CD4-positive, CD25-positive, alpha-beta regulatory T cell (primary cell): ENCODE results near the gene VMO1. TPM values are rescaled to one million over a fixed set of nuclear protein-coding genes. Genes with fewer than 3 reads are reported as not detected.
A peak's percentile ranks its signal among the peaks of the same experiment; 100 is the strongest.

Experiments
- ATAC-seq, 2 donors: fragments of 150-1000 bp; cut with Tn5 transposase; one replicate each; pipeline ENCODE4 v1.10.0; 2021; ENCODE audit warnings: low read depth in 2 of 2, moderate number of reproducible peaks in 2 of 2, moderate library complexity in 1 of 2
- DNase-seq, 3 donors: peaks; one replicate each; pipeline versions ENCODE4 v3.0.0 to v3.0.0-alpha.2; 2012 to 2022; ENCODE audit warnings: mixed read lengths in 1 of 3
- H3K27ac ChIP-seq: one replicate; pipeline ENCODE4 v1.7.0; 2013; ENCODE audit warnings: mild to moderate bottlenecking, low read length; ENCODE audit not compliant: insufficient read depth, poor library complexity, severe bottlenecking
- H3K27me3 ChIP-seq: one replicate; pipeline ENCODE4 v1.7.0; 2013; ENCODE audit warnings: low read length; ENCODE audit not compliant: control insufficient read depth, insufficient read depth
- H3K36me3 ChIP-seq: one replicate; pipeline ENCODE4 v1.7.0; 2013; ENCODE audit warnings: mild to moderate bottlenecking, low read length, moderate library complexity; ENCODE audit not compliant: control insufficient read depth, insufficient read depth
- H3K4me1 ChIP-seq: 2 replicates; pipeline ENCODE4 v1.7.0; 2013; ENCODE audit warnings: mild to moderate bottlenecking, low read length; ENCODE audit not compliant: insufficient read depth, control insufficient read depth, poor library complexity, severe bottlenecking
- H3K4me3 ChIP-seq: one replicate; pipeline ENCODE4 v1.7.0; 2013; ENCODE audit warnings: low read depth, mild to moderate bottlenecking, low read length, moderate library complexity
- H3K9me3 ChIP-seq, 2 experiments: 1 replicate in 1 of 2; 2 replicates in 1 of 2; pipeline ENCODE4 v1.7.0; 2013; ENCODE audit warnings: low read length in 2 of 2, mild to moderate bottlenecking in 1 of 2, moderate library complexity in 1 of 2; ENCODE audit not compliant: control insufficient read depth in 2 of 2
- H3K27ac Mint-ChIP-seq, 3 donors: one replicate each; pipeline ENCODE4 v1.8.0; 2020 to 2022; ENCODE audit warnings: mild to moderate bottlenecking in 3 of 3, mixed read lengths in 3 of 3, moderate library complexity in 2 of 3
- H3K27me3 Mint-ChIP-seq: one replicate; pipeline ENCODE4 v1.8.0; 2022; ENCODE audit warnings: mild to moderate bottlenecking, mixed read lengths
- H3K36me3 Mint-ChIP-seq: one replicate; pipeline ENCODE4 v1.8.0; 2020; ENCODE audit warnings: mixed read lengths
- H3K4me1 Mint-ChIP-seq, 4 donors: one replicate each; pipeline ENCODE4 v1.8.0; 2020 to 2022; ENCODE audit warnings: mixed read lengths in 4 of 4, mild to moderate bottlenecking in 1 of 4
- H3K4me3 Mint-ChIP-seq, 4 donors: one replicate each; pipeline ENCODE4 v1.8.0; 2020 to 2022; ENCODE audit warnings: mild to moderate bottlenecking in 4 of 4, mixed read lengths in 4 of 4, moderate library complexity in 3 of 4
- H3K9me3 Mint-ChIP-seq, 7 donors: one replicate each; pipeline ENCODE4 v1.8.0; 2020 to 2022; ENCODE audit warnings: mixed read lengths in 7 of 7, mild to moderate bottlenecking in 3 of 7, moderate library complexity in 2 of 7
- polyA plus RNA-seq, 4 donors: library from polyadenylated mRNA; unstranded; fragments of 300-500 nt; fragmentation: Illumina TruSeq; gene quantifications; one replicate each; pipeline ENCODE4 v1.2.3, GENCODE V29; 2021
- total RNA-seq: library from RNA; stranded (reverse); gene quantifications from one replicate; pipeline ENCODE4 v1.2.3, GENCODE V29; 2022

Gene VMO1
- total and polyA plus RNA-seq, 5 donors from 2014 or later: 0.71 TPM; not detected in 4

GRCh38 chr17:4790705-4791088, 4.5 kb upstream of the VMO1 start:
- Mint-ChIP-seq H3K4me1 (peaks cover 5 to 35% (median 12%) of the 10 kb centered on the region in 4 donors), H3K9me3 (no peaks in the 10 kb centered on the region), H3K36me3 (no peaks in the 10 kb centered on the region), H3K27me3 (peaks cover 39% of the 10 kb centered on the region), H3K4me3 (peak overlapping the region; percentile 80 to 93 (median 89)), H3K27ac (peak overlapping the region; percentile 32 to 87 (median 44))
- Histone ChIP-seq H3K4me3 (peak overlapping the region; percentile 74), H3K27ac (peak overlapping the region; percentile 74), H3K36me3 (no peaks in the 10 kb centered on the region), H3K4me1 (peaks cover 27% of the 10 kb centered on the region), H3K27me3 (peaks cover 11% of the 10 kb centered on the region), H3K9me3 (no peaks in the 10 kb centered on the region)
- DNase-seq (no peak), ATAC-seq (no peak)

- DNase-seq: peak; percentile 69 to 84 (median 78)
- H3K27me3 Mint-ChIP-seq: peaks cover 44% of the 10 kb centered on the region
- H3K9me3 ChIP-seq: no peaks in the 10 kb centered on the region
- peaks cover 5 to 38% (median 11%) of the 10 kb centered on the region in 4 donors for H3K4me1 Mint-ChIP-seq
- peak overlapping the region; percentile 80 to 93 (median 89) for H3K4me3 Mint-ChIP-seq
- no peaks in the 10 kb centered on the region for H3K36me3 Mint-ChIP-seq
- peak; percentile 90 to 91 for ATAC-seq
- H3K4me3 ChIP-seq: peak overlapping the region; percentile 74
- no peaks in the 10 kb centered on the region for H3K9me3 Mint-ChIP-seq
- peaks cover 33% of the 10 kb centered on the region for H3K4me1 ChIP-seq
- H3K27ac Mint-ChIP-seq: peak overlapping the region; percentile 44 to 87 (median 61)
- peaks cover 11% of the 10 kb centered on the region for H3K27me3 ChIP-seq
- H3K27ac ChIP-seq: peak overlapping the region; percentile 74
- H3K36me3 ChIP-seq: no peaks in the 10 kb centered on the region
Measured at GRCh38 chr17:4789951-4790704, 4.0 kb upstream of the VMO1 start.

GRCh38 chr17:4789701-4789950, 3.5 kb upstream of the VMO1 start:
- Mint-ChIP-seq H3K9me3 (no peaks in the 10 kb centered on the region), H3K27ac (peak overlapping the region in 1 of 3 donors; percentile 60), H3K36me3 (no peaks in the 10 kb centered on the region), H3K4me1 (peaks cover 5 to 40% (median 11%) of the 10 kb centered on the region in 4 donors), H3K27me3 (peaks cover 49% of the 10 kb centered on the region), H3K4me3 (peak overlapping the region in 3 of 4 donors; percentile 68 to 88 (median 81))
- no peaks in the 10 kb centered on the region for H3K9me3 ChIP-seq
- H3K36me3 ChIP-seq: no peaks in the 10 kb centered on the region
- peak overlapping the region; percentile 19 for H3K4me3 ChIP-seq
- H3K27ac ChIP-seq: peak overlapping the region; percentile 74
- H3K27me3 ChIP-seq: peaks cover 11% of the 10 kb centered on the region
- ATAC-seq (peak in 1 of 2 donors; percentile 42), DNase-seq (no peak)
- peaks cover 34% of the 10 kb centered on the region for H3K4me1 ChIP-seq

- ATAC-seq (no peak), DNase-seq (no peak)
- H3K27ac ChIP-seq: peak within 1 kb of the TSS; percentile 74
- H3K4me3 Mint-ChIP-seq: peak within 1 kb of the TSS; percentile 68 to 90 (median 86)
- peaks cover 12% of the 10 kb centered on the region for H3K27me3 ChIP-seq
- no peaks in the 10 kb centered on the region for H3K9me3 ChIP-seq
- no peaks in the 10 kb centered on the region for H3K9me3 Mint-ChIP-seq
- no peaks in the 10 kb centered on the region for H3K36me3 ChIP-seq
- no peaks in the 10 kb centered on the region for H3K36me3 Mint-ChIP-seq
- peaks cover 5 to 43% (median 11%) of the 10 kb centered on the region in 4 donors for H3K4me1 Mint-ChIP-seq
- H3K4me3 ChIP-seq: peak within 1 kb of the TSS; percentile 19
- peak within 1 kb of the TSS in 1 of 3 donors; percentile 60 for H3K27ac Mint-ChIP-seq
- H3K27me3 Mint-ChIP-seq: peaks cover 54% of the 10 kb centered on the region
- peaks cover 34% of the 10 kb centered on the region for H3K4me1 ChIP-seq
Measured at GRCh38 chr17:4788807-4789700, 2.9 kb upstream of the VMO1 start, which contains the start of gene GLTPD2. GLTPD2 (plus strand) TSS chr17:4788964; CDS start chr17:4789012, 48 bp downstream.

- Histone ChIP-seq H3K27ac (no peak overlapping the region), H3K4me3 (no peak overlapping the region), H3K4me1 (peaks cover 34% of the 10 kb centered on the region), H3K27me3 (peaks cover 18% of the 10 kb centered on the region), H3K9me3 (no peaks in the 10 kb centered on the region), H3K36me3 (no peaks in the 10 kb centered on the region)
- peaks cover 3% of the 10 kb centered on the region for H3K36me3 Mint-ChIP-seq
- H3K9me3 Mint-ChIP-seq: no peaks in the 10 kb centered on the region
- H3K4me3 Mint-ChIP-seq: peak overlapping the region; percentile 50 to 90 (median 84)
- H3K27ac Mint-ChIP-seq: no peak overlapping the region
- DNase-seq (no peak), ATAC-seq (no peak)
- peaks cover 60% of the 10 kb centered on the region for H3K27me3 Mint-ChIP-seq
- peaks cover 5 to 43% (median 14%) of the 10 kb centered on the region in 4 donors for H3K4me1 Mint-ChIP-seq
Measured at GRCh38 chr17:4788159-4788806, 2.1 kb upstream of the VMO1 start.

GRCh38 chr17:4786516-4786915, 352 bp upstream of the VMO1 start:
- no peak for ATAC-seq
- DNase-seq: no peak
- H3K9me3 ChIP-seq: no peaks in the 10 kb centered on the region
- Mint-ChIP-seq H3K27me3 (peaks cover 64% of the 10 kb centered on the region), H3K27ac (no peak overlapping the region), H3K9me3 (peaks cover 0 to 2% (median 0%) of the 10 kb centered on the region in 7 donors), H3K36me3 (peaks cover 3% of the 10 kb centered on the region), H3K4me1 (peaks cover 5 to 43% (median 15%) of the 10 kb centered on the region in 4 donors), H3K4me3 (peak overlapping the region in 2 of 4 donors; percentile 61 to 86)
- peaks cover 22% of the 10 kb centered on the region for H3K27me3 ChIP-seq
- H3K4me3 ChIP-seq: no peak overlapping the region
- H3K27ac ChIP-seq: no peak overlapping the region
- peaks cover 34% of the 10 kb centered on the region for H3K4me1 ChIP-seq
- no peaks in the 10 kb centered on the region for H3K36me3 ChIP-seq

- ATAC-seq (no peak), DNase-seq (no peak)
- Histone ChIP-seq H3K4me1 (peaks cover 32% of the 10 kb centered on the region), H3K27ac (no peak overlapping the region), H3K9me3 (no peaks in the 10 kb centered on the region), H3K36me3 (no peaks in the 10 kb centered on the region), H3K4me3 (no peak overlapping the region), H3K27me3 (peaks cover 22% of the 10 kb centered on the region)
- Mint-ChIP-seq H3K9me3 (peaks cover 0 to 2% (median 0%) of the 10 kb centered on the region in 7 donors), H3K4me3 (no peak overlapping the region), H3K27me3 (peaks cover 70% of the 10 kb centered on the region), H3K4me1 (peaks cover under 1 to 38% (median 11%) of the 10 kb centered on the region in 4 donors), H3K36me3 (peaks cover 3% of the 10 kb centered on the region), H3K27ac (no peak overlapping the region)
Measured at GRCh38 chr17:4785311-4786105, 656 bp downstream of the VMO1 start.
